ENCODE measurements around the gene S100A5.

Gene S100A5

GRCh38 chr1:153515504-153516394 is 25.0 kb downstream of the S100A5 start:
- Mint-ChIP-seq H3K27ac (no peak overlapping the region), H3K4me3 (no peak overlapping the region), H3K27me3 (no peaks in the 10 kb centered on the region), H3K4me1 (ENCODE audit: low read depth) (peaks cover 12% of the 10 kb centered on the region), H3K36me3 (ENCODE audit: low read depth) (no peaks in the 10 kb centered on the region), H3K9me3 (no peaks in the 10 kb centered on the region)

- no peaks in the 10 kb centered on the region for H3K36me3 Mint-ChIP-seq (ENCODE audit: low read depth)
- H3K4me1 Mint-ChIP-seq (ENCODE audit: low read depth) = peaks cover 12% of the 10 kb centered on the region
- no peaks in the 10 kb centered on the region for H3K9me3 Mint-ChIP-seq
- no peak overlapping the region for H3K4me3 Mint-ChIP-seq
- no peaks in the 10 kb centered on the region for H3K27me3 Mint-ChIP-seq
- no peak overlapping the region for H3K27ac Mint-ChIP-seq
Measured at GRCh38 chr1:153513666-153514065, 27.1 kb downstream of the S100A5 start.

DNA sequence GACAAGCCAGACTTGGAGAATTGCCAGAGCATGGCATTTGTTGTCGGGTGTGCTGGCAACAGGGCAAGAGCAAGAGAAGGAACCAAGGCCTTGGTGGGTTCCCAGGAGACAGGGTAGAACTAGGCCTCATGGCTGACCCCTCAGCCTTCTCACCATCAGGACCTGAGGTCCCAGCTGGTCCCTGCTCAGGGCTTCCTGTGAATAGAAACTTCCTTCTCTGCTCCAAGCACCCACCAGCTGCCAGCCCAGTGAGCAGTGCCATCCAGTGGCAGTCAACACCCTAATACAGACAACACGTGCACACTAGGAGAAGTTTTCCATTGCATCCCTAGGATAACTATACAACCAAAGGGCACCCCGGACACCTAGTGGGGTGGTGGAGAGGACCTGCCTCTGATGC is 27.7 kb downstream of the S100A5 start:
- Mint-ChIP-seq H3K4me3 (no peak overlapping the region), H3K27ac (no peak overlapping the region), H3K4me1 (ENCODE audit: low read depth) (peaks cover 9% of the 10 kb centered on the region), H3K36me3 (ENCODE audit: low read depth) (no peaks in the 10 kb centered on the region), H3K9me3 (no peaks in the 10 kb centered on the region), H3K27me3 (no peaks in the 10 kb centered on the region)

DNA sequence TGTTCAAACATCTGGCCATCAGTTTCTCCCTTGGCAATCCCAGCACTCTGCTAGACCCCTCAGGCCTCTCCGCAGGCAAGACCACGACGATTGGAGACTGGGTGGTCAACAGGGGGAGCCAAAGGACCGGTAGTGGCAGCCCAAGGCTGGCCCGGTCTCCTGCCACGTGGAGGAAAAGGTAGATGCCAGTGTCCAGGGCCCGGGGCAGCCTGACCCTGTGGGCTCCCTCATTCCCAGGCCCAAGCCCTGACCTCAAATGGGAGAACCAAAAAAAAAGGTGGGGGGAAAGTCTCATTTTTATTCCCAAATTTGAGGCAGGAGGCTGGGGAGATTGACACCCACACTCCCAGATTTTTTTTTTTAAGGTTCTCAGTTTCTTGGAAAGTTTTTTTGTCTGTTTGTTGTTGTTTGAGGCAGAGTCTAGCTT is 29.7 kb downstream of the S100A5 start:
- Mint-ChIP-seq H3K9me3 (no peaks in the 10 kb centered on the region), H3K27me3 (no peaks in the 10 kb centered on the region), H3K4me1 (ENCODE audit: low read depth) (peaks cover 9% of the 10 kb centered on the region), H3K27ac (peak overlapping the region; percentile 90), H3K4me3 (no peak overlapping the region), H3K36me3 (ENCODE audit: low read depth) (no peaks in the 10 kb centered on the region)

GRCh38 chr1:153509729-153510354 is 30.9 kb downstream of the S100A5 start:
- H3K4me3 Mint-ChIP-seq = no peak overlapping the region
- H3K36me3 Mint-ChIP-seq (ENCODE audit: low read depth) = no peaks in the 10 kb centered on the region
- peak overlapping the region; percentile 38 for H3K27ac Mint-ChIP-seq
- no peaks in the 10 kb centered on the region for H3K27me3 Mint-ChIP-seq
- H3K9me3 Mint-ChIP-seq = no peaks in the 10 kb centered on the region
- peaks cover 11% of the 10 kb centered on the region for H3K4me1 Mint-ChIP-seq (ENCODE audit: low read depth)

DNA sequence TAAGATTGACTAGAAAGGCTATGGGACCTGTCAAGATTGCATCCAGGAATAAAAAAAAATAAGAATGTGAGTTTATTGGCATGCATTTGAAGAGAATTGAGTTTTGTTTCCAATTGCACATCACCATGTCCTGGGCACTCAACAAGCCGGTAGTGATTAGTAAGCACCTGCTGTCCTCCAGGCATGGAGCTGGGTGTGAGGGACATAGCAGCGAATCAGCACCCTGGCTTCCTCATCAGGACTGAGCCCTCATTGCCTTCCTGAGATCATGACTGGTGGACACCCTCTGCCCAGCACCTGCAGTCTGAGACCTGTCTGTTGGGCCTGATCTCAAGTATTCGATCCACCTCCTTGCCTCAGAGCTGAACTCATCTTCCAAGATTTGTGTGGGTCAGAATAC is 31.7 kb downstream of the S100A5 start:
- Mint-ChIP-seq H3K27ac (no peak overlapping the region), H3K27me3 (no peaks in the 10 kb centered on the region), H3K9me3 (no peaks in the 10 kb centered on the region), H3K36me3 (ENCODE audit: low read depth) (no peaks in the 10 kb centered on the region), H3K4me3 (no peak overlapping the region), H3K4me1 (ENCODE audit: low read depth) (peaks cover 15% of the 10 kb centered on the region)

GRCh38 chr1:153507926-153508583 is 32.7 kb downstream of the S100A5 start:
- peaks cover 15% of the 10 kb centered on the region for H3K4me1 Mint-ChIP-seq (ENCODE audit: low read depth)
- H3K27ac Mint-ChIP-seq = no peak overlapping the region
- H3K27me3 Mint-ChIP-seq = no peaks in the 10 kb centered on the region
- H3K36me3 Mint-ChIP-seq (ENCODE audit: low read depth) = no peaks in the 10 kb centered on the region
- H3K4me3 Mint-ChIP-seq = no peak overlapping the region
- no peaks in the 10 kb centered on the region for H3K9me3 Mint-ChIP-seq

DNA sequence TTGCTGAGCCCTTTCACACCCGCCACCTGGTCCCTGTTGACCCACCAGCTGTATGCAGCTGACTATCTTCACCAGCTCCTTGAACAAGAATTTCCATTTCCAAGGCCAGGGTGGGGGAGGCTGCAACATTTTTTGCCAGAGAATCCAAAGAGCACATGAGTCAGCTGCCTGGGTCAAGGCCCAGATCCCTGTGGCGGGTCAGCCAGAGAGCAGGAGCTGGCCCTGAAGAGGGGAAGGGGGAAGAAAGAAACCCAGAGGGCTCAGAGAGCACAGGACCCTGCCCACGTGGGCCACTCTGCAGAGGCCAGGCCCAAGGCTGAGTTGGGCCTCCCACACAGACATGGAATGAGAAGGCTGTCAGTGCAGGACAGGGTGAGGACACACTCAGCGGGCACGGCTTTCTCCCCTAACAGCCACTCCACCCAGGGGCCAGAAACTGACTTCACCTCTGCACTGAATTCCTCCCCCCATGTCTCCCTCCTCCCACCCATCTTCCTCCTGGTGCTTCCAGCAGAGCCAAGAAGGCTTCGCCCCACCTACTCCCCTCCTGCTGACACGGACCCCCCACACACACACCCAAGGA is 33.8 kb downstream of the S100A5 start:
- peaks cover 15% of the 10 kb centered on the region for H3K4me1 Mint-ChIP-seq (ENCODE audit: low read depth)
- no peaks in the 10 kb centered on the region for H3K36me3 Mint-ChIP-seq (ENCODE audit: low read depth)
- no peaks in the 10 kb centered on the region for H3K9me3 Mint-ChIP-seq
- no peak overlapping the region for H3K4me3 Mint-ChIP-seq
- H3K27me3 Mint-ChIP-seq = no peaks in the 10 kb centered on the region
- no peak overlapping the region for H3K27ac Mint-ChIP-seq

DNA sequence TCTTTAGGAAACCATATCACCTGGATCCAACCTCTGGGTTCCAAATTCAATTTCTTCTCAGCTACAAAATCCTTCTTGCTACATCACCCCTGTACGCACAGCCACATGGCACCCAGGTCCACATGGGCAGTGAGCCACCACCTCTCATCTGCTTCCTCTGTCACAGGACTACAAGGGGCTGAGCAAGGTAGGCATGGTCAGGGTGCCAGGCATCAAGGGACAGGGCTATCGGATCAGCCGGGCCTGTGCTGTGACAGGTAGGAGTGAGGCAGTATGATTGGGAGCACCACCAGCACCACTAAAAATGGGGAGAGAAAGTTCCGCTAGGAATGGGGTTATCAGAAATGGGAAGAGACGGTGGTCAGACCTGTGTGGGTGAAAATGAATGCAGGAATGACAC is 34.3 kb downstream of the S100A5 start:
- H3K27ac Mint-ChIP-seq = no peak overlapping the region
- no peaks in the 10 kb centered on the region for H3K9me3 Mint-ChIP-seq
- no peaks in the 10 kb centered on the region for H3K36me3 Mint-ChIP-seq (ENCODE audit: low read depth)
- H3K27me3 Mint-ChIP-seq = no peaks in the 10 kb centered on the region
- no peak overlapping the region for H3K4me3 Mint-ChIP-seq
- H3K4me1 Mint-ChIP-seq (ENCODE audit: low read depth) = peaks cover 13% of the 10 kb centered on the region

DNA sequence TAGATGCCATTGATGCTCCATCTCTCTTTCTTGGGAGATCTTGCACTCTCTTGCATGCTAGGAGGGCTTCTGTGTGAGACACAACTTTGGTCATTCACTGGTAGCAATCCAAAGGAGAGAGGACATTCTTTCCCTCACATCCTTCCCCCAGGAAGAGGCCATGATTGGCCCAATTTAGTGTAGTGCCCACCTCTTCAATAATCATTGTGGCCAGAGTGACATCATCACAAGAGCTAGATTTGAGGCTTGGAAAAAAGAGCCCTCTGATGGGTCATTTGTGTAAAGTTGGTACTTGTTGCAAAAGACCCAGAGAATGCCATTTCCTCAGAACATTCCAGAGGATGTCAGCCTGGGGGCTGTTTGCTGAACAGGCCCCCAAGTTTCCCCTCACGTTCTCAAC is 35.2 kb downstream of the S100A5 start:
- Mint-ChIP-seq H3K4me1 (ENCODE audit: low read depth) (peaks cover 6% of the 10 kb centered on the region), H3K27ac (no peak overlapping the region), H3K9me3 (no peaks in the 10 kb centered on the region), H3K27me3 (no peaks in the 10 kb centered on the region), H3K36me3 (ENCODE audit: low read depth) (no peaks in the 10 kb centered on the region), H3K4me3 (no peak overlapping the region)

DNA sequence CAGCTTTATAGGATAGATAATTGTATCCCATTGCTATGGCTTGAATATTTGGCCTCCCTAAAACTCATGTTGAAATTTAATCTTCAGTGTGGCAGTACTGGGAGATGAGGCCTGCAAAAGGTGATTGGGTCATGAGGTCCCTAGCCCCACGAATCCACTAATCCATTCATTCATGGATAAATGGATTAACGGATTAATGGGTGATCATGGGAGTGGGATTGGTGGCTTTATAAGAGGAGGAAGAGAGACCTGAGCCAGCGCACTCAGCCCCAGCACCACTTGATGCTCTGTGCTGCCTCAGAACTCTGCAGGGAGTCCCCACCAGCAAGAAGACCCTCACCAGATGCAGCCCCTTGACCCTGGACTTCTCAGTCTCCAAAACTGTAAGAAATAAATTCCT is 37.0 kb downstream of the S100A5 start:
- no peaks in the 10 kb centered on the region for H3K9me3 Mint-ChIP-seq
- no peak overlapping the region for H3K27ac Mint-ChIP-seq
- peaks cover 6% of the 10 kb centered on the region for H3K4me1 Mint-ChIP-seq (ENCODE audit: low read depth)
- peaks cover 11% of the 10 kb centered on the region for H3K27me3 Mint-ChIP-seq
- no peaks in the 10 kb centered on the region for H3K36me3 Mint-ChIP-seq (ENCODE audit: low read depth)
- H3K4me3 Mint-ChIP-seq = no peak overlapping the region

- H3K4me3 Mint-ChIP-seq = no peak overlapping the region
- no peaks in the 10 kb centered on the region for H3K9me3 Mint-ChIP-seq
- no peaks in the 10 kb centered on the region for H3K36me3 Mint-ChIP-seq (ENCODE audit: low read depth)
- H3K4me1 Mint-ChIP-seq (ENCODE audit: low read depth) = no peaks in the 10 kb centered on the region
- no peak overlapping the region for H3K27ac Mint-ChIP-seq
- peaks cover 26% of the 10 kb centered on the region for H3K27me3 Mint-ChIP-seq
Measured at GRCh38 chr1:153498746-153499145, 42.0 kb downstream of the S100A5 start.

GRCh38 chr1:153495536-153495935 is 45.2 kb downstream of the S100A5 start:
- Mint-ChIP-seq H3K4me1 (ENCODE audit: low read depth) (no peaks in the 10 kb centered on the region), H3K36me3 (ENCODE audit: low read depth) (no peaks in the 10 kb centered on the region), H3K27me3 (peaks cover 26% of the 10 kb centered on the region), H3K9me3 (no peaks in the 10 kb centered on the region), H3K27ac (no peak overlapping the region), H3K4me3 (no peak overlapping the region)

DNA sequence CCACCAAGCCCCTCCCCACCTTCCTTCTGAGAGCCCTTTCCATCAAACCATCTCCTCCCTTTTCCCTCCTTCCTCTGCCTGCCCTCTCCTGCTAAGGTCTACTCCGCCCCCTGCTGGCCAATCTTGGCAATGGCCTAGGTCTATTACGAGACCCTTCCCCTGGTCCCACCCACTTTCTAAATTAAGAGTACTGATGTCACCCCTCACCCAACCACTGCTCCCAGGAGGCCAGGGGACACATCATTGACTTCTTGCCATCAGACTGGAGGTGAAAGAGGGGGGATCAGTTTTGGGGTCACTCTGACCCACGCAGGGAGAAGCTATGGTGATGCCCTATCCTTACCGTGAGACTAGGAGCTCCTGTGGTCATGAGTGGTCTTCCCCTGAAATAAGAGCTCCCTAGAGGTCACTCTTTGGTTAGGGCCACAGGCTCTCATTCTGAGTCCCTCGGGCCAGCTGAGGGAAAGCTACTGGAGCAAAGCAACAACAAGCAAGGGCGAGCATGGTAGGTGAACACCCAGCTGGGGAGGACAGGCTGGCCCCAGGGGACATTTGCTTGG is 45.7 kb downstream of the S100A5 start:
- Mint-ChIP-seq H3K4me3 (no peak overlapping the region), H3K4me1 (ENCODE audit: low read depth) (no peaks in the 10 kb centered on the region), H3K27ac (no peak overlapping the region), H3K36me3 (ENCODE audit: low read depth) (no peaks in the 10 kb centered on the region), H3K9me3 (no peaks in the 10 kb centered on the region), H3K27me3 (peaks cover 26% of the 10 kb centered on the region)

All from stimulated activated naive CD8-positive, alpha-beta T cell treated with anti-CD3 and anti-CD28 coated beads, Interleukin-15, Interleukin-2, amounts not matched to agents 100 ng/mL and 50 ng/mL, for 24 hours (primary cell).